Activated T-helper 2 cell treated with anti-CD3 and anti-CD28 coated beads, Interferon-gamma antibody, Interleukin-2, Interleukin-4, amounts not matched to agents 10 μg/mL and 5 μg/mL and 100 μg/mL, durations not matched to agents 14 hours and 24 hours and 36 hours (primary cell): ENCODE data around the gene SLC25A44. TPM values are rescaled to one million over a fixed set of nuclear protein-coding genes. Genes with fewer than 3 reads are reported as not detected.

ENCODE experiments used
- DNase-seq: peaks from one replicate; pipeline ENCODE4 v3.0.0; 2021; ENCODE audit warnings: low spot score
- H3K27ac Mint-ChIP-seq: one replicate; pipeline ENCODE4 v1.8.0; 2021; ENCODE audit warnings: mixed read lengths
- H3K27me3 Mint-ChIP-seq: one replicate; pipeline ENCODE4 v1.8.0; 2021; ENCODE audit warnings: low read depth, mixed read lengths
- H3K36me3 Mint-ChIP-seq: one replicate; pipeline ENCODE4 v1.8.0; 2021; ENCODE audit warnings: low read depth, mixed read lengths
- H3K4me1 Mint-ChIP-seq: one replicate; pipeline ENCODE4 v1.8.0; 2021; ENCODE audit warnings: low read depth, mixed read lengths
- H3K4me3 Mint-ChIP-seq: one replicate; pipeline ENCODE4 v1.8.0; 2021; ENCODE audit warnings: low read depth, mild to moderate bottlenecking, moderate library complexity, mixed read lengths
- H3K9me3 Mint-ChIP-seq: one replicate; pipeline ENCODE4 v1.8.0; 2021; ENCODE audit warnings: mixed read lengths
- intact Hi-C: fragments of 100-400 bp; cut with micrococcal nuclease; formaldehyde crosslinking; loops from one replicate; pipeline ENCODE4 v1.15.1; 2023
- total RNA-seq: library from RNA; stranded (reverse); gene quantifications from 2 replicates; pipeline ENCODE4 v1.2.3, GENCODE V29; 2022

SLC25A44 gene
- total RNA-seq, 1 donor from 2014 or later: 63.7 TPM

DNA sequence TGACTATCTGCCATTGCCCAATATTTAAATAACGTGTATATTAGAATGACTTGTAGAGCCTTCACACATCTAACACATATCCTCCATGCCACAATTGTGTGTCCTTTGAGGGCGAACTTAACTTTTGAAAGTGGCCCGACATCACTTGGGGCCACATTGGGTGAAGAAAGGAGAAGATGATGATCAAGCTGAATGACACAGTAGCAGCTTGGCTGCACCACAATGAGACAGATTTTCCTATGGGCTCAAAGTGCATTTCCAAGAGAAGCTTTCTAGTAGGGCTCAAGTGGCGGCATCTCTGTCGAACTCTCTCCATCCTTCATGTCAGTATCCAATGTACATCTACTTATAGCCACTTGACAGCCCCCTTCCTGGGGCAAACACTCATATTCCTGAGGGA lies 44.3 kb downstream of the SLC25A44 start:
- intact Hi-C loops: no loop called here
- no peak for DNase-seq
- Mint-ChIP-seq H3K4me3 (no peak overlapping the region), H3K27ac (no peak overlapping the region), H3K4me1 (peaks cover 3% of the 10 kb centered on the region), H3K27me3 (no peaks in the 10 kb centered on the region), H3K36me3 (peaks cover 53% of the 10 kb centered on the region), H3K9me3 (no peaks in the 10 kb centered on the region)

DNA sequence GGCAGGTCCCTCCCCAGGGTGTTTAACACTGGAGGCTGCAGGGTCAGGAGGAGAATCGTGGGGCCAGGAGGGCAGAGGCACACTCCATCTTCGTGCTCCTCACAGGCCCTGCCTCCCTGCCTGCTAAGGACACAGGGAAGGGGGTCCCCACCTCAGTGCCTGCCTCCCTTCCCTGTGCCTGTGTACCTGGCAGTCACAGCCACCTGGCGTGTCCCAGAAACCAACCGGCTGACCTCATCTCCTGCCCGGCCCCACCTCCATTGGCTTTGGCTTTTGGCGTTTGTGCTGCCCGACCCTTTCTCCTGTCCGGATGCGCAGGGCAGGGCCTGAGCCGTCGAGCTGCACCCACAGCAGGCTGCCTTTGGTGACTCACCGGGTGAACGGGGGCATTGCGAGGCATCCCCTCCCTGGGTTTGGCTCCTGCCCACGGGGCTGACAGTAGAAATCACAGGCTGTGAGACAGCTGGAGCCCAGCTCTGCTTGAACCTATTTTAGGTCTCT lies 47.5 kb downstream of the SLC25A44 start:
- Mint-ChIP-seq H3K27me3 (no peaks in the 10 kb centered on the region), H3K9me3 (no peaks in the 10 kb centered on the region), H3K4me1 (peaks cover 17% of the 10 kb centered on the region), H3K36me3 (peaks cover 36% of the 10 kb centered on the region), H3K27ac (no peak overlapping the region), H3K4me3 (no peak overlapping the region)
- intact Hi-C loops: no loop called here
- no peak for DNase-seq

DNA sequence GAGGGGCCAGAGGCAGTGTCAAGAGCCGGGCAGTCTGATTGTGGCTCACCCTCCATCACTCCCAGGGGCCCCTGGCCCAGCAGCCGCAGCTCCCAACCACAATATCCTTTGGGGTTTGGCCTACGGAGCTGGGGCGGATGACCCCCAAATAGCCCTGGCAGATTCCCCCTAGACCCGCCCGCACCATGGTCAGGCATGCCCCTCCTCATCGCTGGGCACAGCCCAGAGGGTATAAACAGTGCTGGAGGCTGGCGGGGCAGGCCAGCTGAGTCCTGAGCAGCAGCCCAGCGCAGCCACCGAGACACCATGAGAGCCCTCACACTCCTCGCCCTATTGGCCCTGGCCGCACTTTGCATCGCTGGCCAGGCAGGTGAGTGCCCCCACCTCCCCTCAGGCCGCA lies 48.0 kb downstream of the SLC25A44 start, which contains the start of gene BGLAP:
TSS of gene BGLAP (plus strand) at position 259 of the 400 bp plus-strand sequence. CDS start at position 307, 48 bp downstream.
- H3K27me3 Mint-ChIP-seq: no peaks in the 10 kb centered on the region

DNA sequence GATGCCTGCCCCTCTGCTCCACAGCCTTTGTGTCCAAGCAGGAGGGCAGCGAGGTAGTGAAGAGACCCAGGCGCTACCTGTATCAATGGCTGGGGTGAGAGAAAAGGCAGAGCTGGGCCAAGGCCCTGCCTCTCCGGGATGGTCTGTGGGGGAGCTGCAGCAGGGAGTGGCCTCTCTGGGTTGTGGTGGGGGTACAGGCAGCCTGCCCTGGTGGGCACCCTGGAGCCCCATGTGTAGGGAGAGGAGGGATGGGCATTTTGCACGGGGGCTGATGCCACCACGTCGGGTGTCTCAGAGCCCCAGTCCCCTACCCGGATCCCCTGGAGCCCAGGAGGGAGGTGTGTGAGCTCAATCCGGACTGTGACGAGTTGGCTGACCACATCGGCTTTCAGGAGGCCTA lies 48.8 kb downstream of the SLC25A44 start:
- Mint-ChIP-seq H3K36me3 (peaks cover 26% of the 10 kb centered on the region), H3K27ac (peak overlapping the region; percentile 50), H3K9me3 (no peaks in the 10 kb centered on the region), H3K4me1 (peaks cover 17% of the 10 kb centered on the region), H3K27me3 (no peaks in the 10 kb centered on the region), H3K4me3 (no peak overlapping the region)
- intact Hi-C loops: no loop called here
- no peak for DNase-seq

More for the DNA sequence above, 48.0 kb downstream of the SLC25A44 start, which contains the start of gene BGLAP:
- Mint-ChIP-seq H3K4me1 (peaks cover 17% of the 10 kb centered on the region), H3K36me3 (peaks cover 31% of the 10 kb centered on the region), H3K27ac (peak within 1 kb of the TSS; percentile 50), H3K9me3 (no peaks in the 10 kb centered on the region), H3K4me3 (no peak within 1 kb of the TSS)
- DNase-seq: no peak
- intact Hi-C loops: no loop called here

DNA sequence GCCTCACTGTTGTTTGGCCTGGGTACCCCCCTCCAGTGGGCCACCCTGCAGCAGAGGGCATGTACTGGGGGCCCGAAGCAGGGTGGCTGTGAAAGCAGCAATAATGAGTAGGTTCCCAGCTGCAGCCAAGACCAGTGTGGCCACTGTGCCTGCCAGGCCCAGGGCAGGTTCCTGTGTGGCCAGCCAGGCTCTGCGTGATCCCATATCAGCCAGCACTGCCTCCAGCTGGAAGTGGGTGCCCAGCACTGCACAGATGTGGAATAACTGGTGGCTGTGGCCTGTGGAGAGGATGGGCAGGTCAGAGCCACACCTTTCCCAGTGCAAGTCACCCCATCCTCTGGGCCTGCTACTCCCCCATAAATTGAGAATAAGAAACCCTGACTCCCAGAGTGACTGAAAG lies 50.2 kb downstream of the SLC25A44 start:
- DNase-seq: no peak
- intact Hi-C loops: no loop called here
- no peak overlapping the region for H3K27ac Mint-ChIP-seq
- H3K27me3 Mint-ChIP-seq: no peaks in the 10 kb centered on the region
- H3K9me3 Mint-ChIP-seq: no peaks in the 10 kb centered on the region
- H3K36me3 Mint-ChIP-seq: peaks cover 20% of the 10 kb centered on the region
- H3K4me3 Mint-ChIP-seq: no peak overlapping the region
- peaks cover 14% of the 10 kb centered on the region for H3K4me1 Mint-ChIP-seq

DNA sequence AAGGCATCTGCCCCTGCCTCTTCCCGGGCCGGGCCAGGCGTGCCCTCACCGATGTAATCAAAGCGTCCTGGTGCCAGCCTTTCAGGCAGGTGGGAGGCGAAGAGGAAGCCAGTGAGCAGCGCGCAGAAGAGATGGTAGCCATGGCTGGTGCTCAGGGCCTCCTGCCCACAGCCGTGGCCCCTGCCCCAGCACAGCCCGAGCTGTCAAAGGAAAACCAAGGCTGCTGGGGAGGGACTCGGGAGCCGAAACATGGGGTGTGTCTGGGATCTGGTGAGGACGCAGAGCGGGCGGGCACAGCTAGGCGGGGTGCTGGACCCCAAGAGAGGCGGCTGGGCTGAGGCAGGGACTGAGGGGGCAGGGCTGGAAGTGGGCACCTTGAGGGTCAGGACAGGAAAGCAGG lies 50.8 kb downstream of the SLC25A44 start:
- peak overlapping the region; percentile 45 for H3K4me3 Mint-ChIP-seq
- H3K27ac Mint-ChIP-seq: no peak overlapping the region
- H3K36me3 Mint-ChIP-seq: peaks cover 19% of the 10 kb centered on the region

DNA sequence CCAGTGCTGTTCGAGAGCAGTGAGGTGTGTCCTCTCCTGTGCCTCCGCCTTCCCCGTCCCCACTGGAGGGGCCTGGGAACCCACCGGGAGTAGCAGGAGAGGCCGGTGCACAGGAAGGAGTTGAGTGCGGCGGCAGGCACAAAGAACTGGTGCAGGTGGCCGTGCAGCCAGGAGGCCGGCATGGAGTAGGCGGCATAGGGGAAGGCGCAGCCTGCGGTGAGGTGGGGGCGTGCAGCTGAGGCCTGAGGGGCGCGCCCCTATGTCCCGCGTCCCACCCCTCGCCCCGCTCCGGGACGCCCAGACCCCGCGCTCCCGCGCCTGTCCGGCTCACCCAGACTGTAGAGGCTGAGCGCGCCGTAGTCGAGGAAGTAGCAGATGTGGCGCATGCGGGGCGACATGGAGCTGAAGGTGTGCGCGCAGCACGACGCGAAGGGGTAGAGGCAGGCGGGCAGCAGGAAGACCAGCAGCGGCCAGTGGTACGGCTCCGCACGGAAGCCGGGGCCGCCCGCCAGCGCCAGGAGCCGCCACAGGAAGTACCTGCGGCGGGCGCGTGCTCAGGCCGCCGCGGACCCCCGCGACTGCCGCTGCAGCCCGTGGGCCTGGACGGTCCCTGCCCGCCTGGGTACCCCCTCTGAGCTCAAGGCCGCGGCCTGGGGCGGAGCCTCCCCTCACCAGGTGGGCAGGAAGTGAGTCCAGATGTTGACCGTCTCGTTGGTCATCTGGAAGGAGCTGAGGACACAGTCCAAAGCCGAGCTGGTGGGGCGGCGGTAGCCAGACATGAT lies 51.7 kb downstream of the SLC25A44 start:
- intact Hi-C loops: no loop called here
- DNase-seq: no peak
- peak overlapping the region; percentile 58 for H3K27ac Mint-ChIP-seq
- peak overlapping the region; percentile 65 for H3K4me3 Mint-ChIP-seq
- no peaks in the 10 kb centered on the region for H3K27me3 Mint-ChIP-seq
- peaks cover 14% of the 10 kb centered on the region for H3K4me1 Mint-ChIP-seq
- H3K9me3 Mint-ChIP-seq: no peaks in the 10 kb centered on the region
- peaks cover 21% of the 10 kb centered on the region for H3K36me3 Mint-ChIP-seq

More for the DNA sequence above, 50.8 kb downstream of the SLC25A44 start:
- peaks cover 14% of the 10 kb centered on the region for H3K4me1 Mint-ChIP-seq
- H3K9me3 Mint-ChIP-seq: no peaks in the 10 kb centered on the region
- no peak for DNase-seq
- intact Hi-C loops: no loop called here
- H3K27me3 Mint-ChIP-seq: no peaks in the 10 kb centered on the region

DNA sequence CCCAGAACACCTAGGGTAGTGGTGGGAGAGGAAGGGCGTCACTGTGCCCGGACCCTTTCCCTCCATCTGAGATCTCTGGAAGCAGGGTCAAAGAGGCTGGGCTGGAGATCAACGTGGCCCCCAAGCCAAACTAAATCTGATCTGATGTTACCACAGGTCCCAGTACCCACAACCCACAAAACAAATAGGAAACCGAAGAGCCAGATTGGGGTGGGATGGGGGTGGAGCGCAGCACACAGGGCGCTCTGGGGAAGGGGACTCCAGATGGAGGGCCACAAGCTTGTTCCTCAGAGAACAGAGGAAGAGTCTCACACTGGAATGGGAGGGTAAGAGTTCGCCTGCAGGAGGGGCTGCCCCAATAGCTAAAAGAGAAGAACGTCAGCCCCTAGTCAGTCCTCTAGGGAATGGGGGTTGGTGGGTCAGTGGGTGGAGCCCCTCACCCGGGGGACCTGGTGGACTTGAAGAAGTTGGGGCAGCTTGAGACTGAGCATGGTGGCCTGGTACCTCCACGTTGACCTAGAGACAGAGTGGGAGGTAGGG lies 52.4 kb downstream of the SLC25A44 start:
- peaks cover 23% of the 10 kb centered on the region for H3K36me3 Mint-ChIP-seq
- H3K27ac Mint-ChIP-seq: no peak overlapping the region
- peak overlapping the region; percentile 8 for H3K4me3 Mint-ChIP-seq

DNA sequence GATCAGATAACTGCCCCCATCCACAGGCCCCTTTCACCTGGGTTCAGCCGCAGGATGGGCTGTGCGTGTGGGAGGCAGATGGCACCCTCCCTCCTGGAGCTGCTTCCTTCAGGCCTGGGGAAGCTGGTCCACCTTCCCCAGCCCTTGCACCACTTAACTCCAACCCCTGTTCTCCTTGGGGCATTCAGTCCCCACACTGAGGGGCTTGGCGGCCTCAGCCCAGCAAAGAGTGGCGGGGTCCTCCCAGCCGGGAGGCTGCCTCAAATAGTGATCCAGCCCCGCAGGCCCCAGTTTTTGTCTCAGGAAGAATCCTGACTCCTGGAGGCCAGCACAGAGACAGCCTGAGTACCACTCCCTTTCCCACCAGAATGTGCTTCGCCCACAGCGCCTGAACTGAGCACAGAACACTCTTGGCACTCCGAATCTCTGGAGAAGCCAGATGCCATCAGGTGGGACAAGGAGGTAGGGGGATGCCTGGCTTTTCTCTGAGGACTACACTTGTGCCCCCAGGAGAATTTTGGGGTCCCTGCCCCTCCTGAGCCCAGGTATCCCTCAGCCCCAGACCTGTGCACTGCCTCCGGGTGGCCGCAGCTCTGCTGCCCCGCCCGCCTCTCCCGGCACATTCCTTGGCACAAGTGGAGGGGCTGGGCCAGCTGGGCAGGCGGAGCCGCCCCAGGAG lies 53.0 kb downstream of the SLC25A44 start:
- H3K4me1 Mint-ChIP-seq: peaks cover 14% of the 10 kb centered on the region
- no peak overlapping the region for H3K4me3 Mint-ChIP-seq
- no peaks in the 10 kb centered on the region for H3K9me3 Mint-ChIP-seq
- intact Hi-C loops: no loop called here
- H3K27ac Mint-ChIP-seq: no peak overlapping the region
- DNase-seq: no peak
- peaks cover 28% of the 10 kb centered on the region for H3K36me3 Mint-ChIP-seq
- no peaks in the 10 kb centered on the region for H3K27me3 Mint-ChIP-seq

More for the DNA sequence above, 52.4 kb downstream of the SLC25A44 start:
- intact Hi-C loops: no loop called here
- Mint-ChIP-seq H3K27me3 (no peaks in the 10 kb centered on the region), H3K4me1 (peaks cover 14% of the 10 kb centered on the region), H3K9me3 (no peaks in the 10 kb centered on the region)
- DNase-seq: no peak

DNA sequence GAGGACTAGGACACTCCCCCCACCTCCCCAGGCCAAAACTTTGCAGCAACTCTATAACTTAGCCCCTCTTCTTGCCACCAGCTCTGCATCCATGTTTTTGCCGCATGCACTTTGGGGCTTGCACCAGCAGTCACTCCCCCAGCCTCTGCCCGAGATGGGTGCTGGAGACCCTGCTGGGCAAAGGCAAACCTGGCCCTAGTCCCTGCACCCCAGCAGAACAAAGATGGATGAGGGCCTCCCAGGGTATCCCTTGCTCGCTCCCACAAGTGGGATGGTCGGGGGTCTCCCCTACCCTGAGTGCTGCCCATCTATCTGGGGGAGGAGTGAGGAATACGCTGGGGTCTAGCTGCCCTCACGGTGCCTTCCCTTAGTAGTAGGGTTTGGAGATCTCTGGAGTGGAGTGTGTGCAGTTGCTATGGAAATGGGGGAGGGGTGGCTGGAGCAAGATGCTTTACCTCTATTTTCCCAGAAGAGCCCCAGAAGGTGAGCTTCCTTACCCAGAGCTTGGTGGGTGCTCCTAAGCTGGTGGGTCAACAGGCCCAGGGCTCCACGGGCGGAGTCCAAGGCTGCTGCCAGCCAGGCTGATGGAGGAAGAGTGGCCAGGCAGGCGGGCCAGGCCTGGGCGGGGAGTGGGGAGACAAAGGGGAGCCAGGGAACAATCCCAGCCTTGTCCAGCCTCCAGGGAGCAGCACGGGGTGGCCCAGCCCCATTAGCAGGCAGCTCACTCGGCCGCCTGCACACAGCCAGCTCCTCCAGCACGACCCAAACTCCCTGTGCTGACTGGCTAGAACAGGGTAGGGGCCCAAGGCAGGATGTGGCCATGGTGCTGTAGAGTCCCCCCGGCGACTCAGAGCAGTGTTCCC lies 53.8 kb downstream of the SLC25A44 start, which contains the start of gene PAQR6:
TSS of gene PAQR6 (minus strand) at position 597 of the 863 bp plus-strand sequence. CDS start 1,325 bp downstream, outside the sequence.
- no peaks in the 10 kb centered on the region for H3K9me3 Mint-ChIP-seq
- peaks cover 35% of the 10 kb centered on the region for H3K36me3 Mint-ChIP-seq
- DNase-seq: no peak
- peaks cover 20% of the 10 kb centered on the region for H3K4me1 Mint-ChIP-seq
- H3K27ac Mint-ChIP-seq: no peak within 1 kb of the TSS
- no peak within 1 kb of the TSS for H3K4me3 Mint-ChIP-seq
- no peaks in the 10 kb centered on the region for H3K27me3 Mint-ChIP-seq
- intact Hi-C loops: no loop called here

DNA sequence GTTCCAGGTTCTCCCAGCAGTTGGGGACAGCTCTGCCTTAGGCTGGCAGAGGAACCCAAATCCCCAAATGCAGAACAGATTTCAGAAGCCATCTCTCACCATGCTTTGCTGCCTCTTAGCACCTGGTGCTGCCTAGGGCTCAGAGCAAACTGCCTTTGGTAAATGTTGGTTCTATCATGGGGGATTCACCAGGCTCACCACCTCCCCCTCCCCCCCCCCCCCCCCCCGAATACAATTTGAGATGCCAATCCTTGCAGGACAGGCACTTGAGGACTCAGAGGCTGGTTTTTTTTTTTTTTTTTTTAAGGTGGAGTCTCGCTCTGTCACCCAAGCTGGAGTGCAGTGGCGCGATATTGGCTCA lies 54.4 kb downstream of the SLC25A44 start:
- peaks cover 41% of the 10 kb centered on the region for H3K36me3 Mint-ChIP-seq
- intact Hi-C loops: no loop called here
- H3K4me3 Mint-ChIP-seq: no peak overlapping the region

DNA sequence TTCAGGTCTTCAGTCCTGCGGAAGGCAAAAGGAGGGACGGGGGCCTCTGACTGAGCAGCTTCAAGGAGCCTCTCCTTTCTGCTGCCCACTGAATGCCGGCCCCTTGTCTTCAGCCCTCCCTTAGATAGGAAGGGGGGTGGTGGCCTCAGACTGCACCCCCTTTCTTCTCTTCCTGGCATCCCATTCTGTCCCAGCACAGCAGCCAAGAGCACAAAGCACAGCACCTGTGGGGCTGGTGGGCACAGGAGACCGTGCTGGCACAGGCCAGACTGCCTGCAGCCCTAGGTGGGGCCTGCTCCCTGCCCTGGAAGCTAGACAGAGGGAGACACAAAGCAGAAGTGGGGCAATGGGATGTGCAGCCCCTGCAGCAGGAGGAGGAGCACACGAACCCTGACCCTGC lies 55.7 kb downstream of the SLC25A44 start:
- H3K27me3 Mint-ChIP-seq: no peaks in the 10 kb centered on the region
- H3K4me3 Mint-ChIP-seq: no peak overlapping the region
- no peak overlapping the region for H3K27ac Mint-ChIP-seq
- peaks cover 21% of the 10 kb centered on the region for H3K4me1 Mint-ChIP-seq
- H3K36me3 Mint-ChIP-seq: peaks cover 49% of the 10 kb centered on the region
- H3K9me3 Mint-ChIP-seq: no peaks in the 10 kb centered on the region
- no peak for DNase-seq
- intact Hi-C loops: no loop called here

More for the DNA sequence above, 54.4 kb downstream of the SLC25A44 start:
- Mint-ChIP-seq H3K27me3 (no peaks in the 10 kb centered on the region), H3K9me3 (no peaks in the 10 kb centered on the region), H3K4me1 (peaks cover 25% of the 10 kb centered on the region), H3K27ac (no peak overlapping the region)
- DNase-seq: no peak
